ENCODE results near the gene ABAT.

DNA sequence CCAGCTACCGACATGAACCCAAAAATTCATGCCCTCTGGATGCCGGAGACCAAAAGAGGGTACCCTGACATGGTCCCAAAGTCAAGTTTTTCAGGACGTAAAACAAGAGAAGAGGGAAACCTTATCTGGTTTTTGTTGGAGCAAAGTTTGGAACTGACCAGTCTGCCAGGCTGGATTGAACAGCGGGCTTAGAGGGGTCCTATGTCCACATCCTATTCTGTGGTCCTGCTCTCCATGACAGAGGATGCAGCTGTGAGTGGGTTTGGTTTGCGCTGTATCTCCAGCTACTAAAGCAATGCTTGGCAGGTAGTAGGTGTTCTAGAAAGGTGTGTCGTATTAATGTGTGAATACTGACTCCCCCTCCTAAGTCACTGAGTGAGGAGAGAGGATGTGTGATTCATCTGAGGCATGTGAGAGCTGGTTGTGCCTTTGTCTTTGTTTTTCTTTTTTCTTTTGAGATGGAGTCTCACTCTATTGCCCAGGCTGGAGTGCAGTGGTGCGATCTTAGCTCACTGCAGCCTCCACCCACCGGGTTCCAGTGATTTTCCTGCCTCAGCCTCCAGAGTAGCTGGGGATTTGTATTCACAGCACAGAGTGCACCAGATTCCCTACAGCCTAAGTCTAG is 154.2 kb downstream of the ABAT start:
- TF ChIP-seq, protein P1, sequence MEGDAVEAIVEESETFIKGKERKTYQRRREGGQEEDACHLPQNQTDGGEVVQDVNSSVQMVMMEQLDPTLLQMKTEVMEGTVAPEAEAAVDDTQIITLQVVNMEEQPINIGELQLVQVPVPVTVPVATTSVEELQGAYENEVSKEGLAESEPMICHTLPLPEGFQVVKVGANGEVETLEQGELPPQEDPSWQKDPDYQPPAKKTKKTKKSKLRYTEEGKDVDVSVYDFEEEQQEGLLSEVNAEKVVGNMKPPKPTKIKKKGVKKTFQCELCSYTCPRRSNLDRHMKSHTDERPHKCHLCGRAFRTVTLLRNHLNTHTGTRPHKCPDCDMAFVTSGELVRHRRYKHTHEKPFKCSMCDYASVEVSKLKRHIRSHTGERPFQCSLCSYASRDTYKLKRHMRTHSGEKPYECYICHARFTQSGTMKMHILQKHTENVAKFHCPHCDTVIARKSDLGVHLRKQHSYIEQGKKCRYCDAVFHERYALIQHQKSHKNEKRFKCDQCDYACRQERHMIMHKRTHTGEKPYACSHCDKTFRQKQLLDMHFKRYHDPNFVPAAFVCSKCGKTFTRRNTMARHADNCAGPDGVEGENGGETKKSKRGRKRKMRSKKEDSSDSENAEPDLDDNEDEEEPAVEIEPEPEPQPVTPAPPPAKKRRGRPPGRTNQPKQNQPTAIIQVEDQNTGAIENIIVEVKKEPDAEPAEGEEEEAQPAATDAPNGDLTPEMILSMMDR (conservative IDR thresholded peaks at IDR 0.05; ENCODE audit: low read depth, low read length) = no peak
- TF ChIP-seq EZH2 (IDR thresholded peaks at IDR 0.05; ENCODE audit: borderline replicate concordance, low read depth, low read length, poor library complexity, severe bottlenecking) = no peak
